Subcutaneous adipose tissue (tissue), 4 donors: Measurements from ENCODE around the gene ERN1. TPM values are rescaled to one million over a fixed set of nuclear protein-coding genes. Genes with fewer than 3 reads are reported as not detected.

ENCODE experiments used
- CTCF ChIP-seq: fragments of 450-650 bp; IDR thresholded peaks from one replicate; pipeline ENCODE4 v1.5.1; 2016; ENCODE audit warnings: low read depth, mild to moderate bottlenecking, control low read depth, antibody characterized with exemption, moderate library complexity
- total RNA-seq, 4 donors: library from RNA; depleted of rRNA; stranded (reverse); fragments of >200 nt; gene quantifications; one replicate each; pipeline ENCODE4 v1.1.0, GENCODE V29; 2016

The ERN1 gene
- total RNA-seq, 4 donors from 2014 or later = 9.6 to 13.1 (median 11.7) TPM

- TF ChIP-seq CTCF = no peak
These were observed 70.2 kb downstream of the ERN1 start for GRCh38 chr17:64059756-64060155.

- no peak for TF ChIP-seq CTCF
These were observed 71.3 kb downstream of the ERN1 start for GRCh38 chr17:64058621-64059020.

- no peak for TF ChIP-seq CTCF
These were observed 72.2 kb downstream of the ERN1 start for GRCh38 chr17:64057701-64058263.

- no peak for TF ChIP-seq CTCF
These were observed 73.5 kb downstream of the ERN1 start for GRCh38 chr17:64056269-64057005.

GRCh38 chr17:64055183-64056142 is 74.5 kb downstream of the ERN1 start:
- no peak for TF ChIP-seq CTCF

- no peak for TF ChIP-seq CTCF
These were observed 75.6 kb downstream of the ERN1 start for GRCh38 chr17:64054304-64054703.

- TF ChIP-seq CTCF = no peak
These were observed 76.8 kb downstream of the ERN1 start for GRCh38 chr17:64053101-64053500.
